HepG2 (cell line): ENCODE data around the gene KCTD15. TPM values are rescaled to one million over a fixed set of nuclear protein-coding genes. Genes with fewer than 3 reads are reported as not detected.

Experiments used
- ARNT ChIP-seq: fragments of 450-650 bp; IDR thresholded peaks from 2 replicates; pipeline ENCODE4 v1.6.1; 2017
- DPF2 ChIP-seq: sonication (generic); formaldehyde crosslinking; IDR thresholded peaks from 2 replicates; pipeline ENCODE4 v1.4.0; 2020; ENCODE audit warnings: mild to moderate bottlenecking, low read depth, missing genetic modification reagents, borderline replicate concordance
- ETV6 ChIP-seq: sonication (generic); formaldehyde crosslinking; conservative IDR thresholded peaks from 2 replicates; pipeline ENCODE4 v1.4.0; 2020; ENCODE audit warnings: missing genetic modification reagents
- FOXA1 ChIP-seq, 2 experiments: fragments of 450-650 bp in 1 of 2; sonication (generic) in 1 of 2; formaldehyde crosslinking in 1 of 2; IDR thresholded peaks; 2 replicates each; pipeline versions ENCODE4 v1.4.0 to v1.6.1; 2016 to 2020; ENCODE audit warnings: missing genetic modification reagents in 1 of 2
- KMT2B ChIP-seq: IDR thresholded peaks from 2 replicates; pipeline ENCODE4 v1.6.1; 2016; ENCODE audit warnings: missing genetic modification reagents, missing compliant biosample characterization
- MAZ ChIP-seq, 2 experiments: sonication (generic) in 1 of 2; formaldehyde crosslinking in 1 of 2; IDR thresholded peaks; 2 replicates each; pipeline versions ENCODE4 v1.5.0 to v1.6.1; 2012 to 2020; ENCODE audit warnings: low read depth in 2 of 2, mild to moderate bottlenecking in 2 of 2, borderline replicate concordance in 1 of 2, improper control_type of control experiment in 1 of 2, low read length in 1 of 2, missing genetic modification reagents in 1 of 2, moderate library complexity in 1 of 2
- MLLT10 ChIP-seq: sonication (generic); formaldehyde crosslinking; IDR thresholded peaks from 2 replicates; pipeline ENCODE4 v1.4.0; 2020; ENCODE audit warnings: missing genetic modification reagents
- MTF2 ChIP-seq: sonication (generic); formaldehyde crosslinking; IDR thresholded peaks from 2 replicates; pipeline ENCODE4 v1.5.0; 2020; ENCODE audit warnings: missing genetic modification reagents, borderline replicate concordance
- RARA ChIP-seq: IDR thresholded peaks from 2 replicates; pipeline ENCODE4 v1.6.1; 2016; ENCODE audit warnings: missing genetic modification reagents, missing compliant biosample characterization
- RFXANK ChIP-seq: IDR thresholded peaks from 2 replicates; pipeline ENCODE4 v1.6.1; 2016
- RFXAP ChIP-seq: sonication (generic); formaldehyde crosslinking; IDR thresholded peaks from 2 replicates; pipeline ENCODE4 v1.4.0; 2020; ENCODE audit warnings: missing genetic modification reagents, borderline replicate concordance
- SNAPC2 ChIP-seq: sonication (generic); formaldehyde crosslinking; IDR thresholded peaks from 2 replicates; pipeline ENCODE4 v1.8.1; 2022; ENCODE audit warnings: mild to moderate bottlenecking, missing genetic modification reagents
- SUZ12 ChIP-seq: fragments of 150-350 bp; IDR thresholded peaks from 2 replicates; pipeline ENCODE4 v1.6.1; 2014; ENCODE audit warnings: low read depth, low read length
- ZBED4 ChIP-seq: sonication (generic); formaldehyde crosslinking; IDR thresholded peaks from 2 replicates; pipeline ENCODE4 v1.4.0; 2020; ENCODE audit warnings: missing genetic modification reagents, borderline replicate concordance
- ZGPAT ChIP-seq: IDR thresholded peaks from 2 replicates; pipeline ENCODE4 v1.6.1; 2016; ENCODE audit warnings: mild to moderate bottlenecking
- ZKSCAN1 ChIP-seq: fragments of 150-350 bp; IDR thresholded peaks from 2 replicates; pipeline ENCODE4 v1.6.1; 2014; ENCODE audit warnings: low read length
- ZMAT3 ChIP-seq: sonication (generic); formaldehyde crosslinking; conservative IDR thresholded peaks from 2 replicates; pipeline ENCODE4 v1.7.0; 2021; ENCODE audit warnings: missing genetic modification reagents
- ZNF253 ChIP-seq: sonication (generic); formaldehyde crosslinking; IDR thresholded peaks from 2 replicates; pipeline ENCODE4 v1.8.0; 2022; ENCODE audit warnings: mild to moderate bottlenecking, missing genetic modification reagents, borderline replicate concordance
- ZNF713 ChIP-seq: sonication (generic); formaldehyde crosslinking; IDR thresholded peaks from 2 replicates; pipeline ENCODE4 v1.4.0; 2020; ENCODE audit warnings: mild to moderate bottlenecking, missing genetic modification reagents
- ZNF773 ChIP-seq: sonication (generic); formaldehyde crosslinking; IDR thresholded peaks from 2 replicates; pipeline ENCODE4 v1.4.0; 2020; ENCODE audit warnings: missing genetic modification reagents, borderline replicate concordance
- polyA plus RNA-seq, 8 experiments: library from polyadenylated mRNA; depleted of rRNA in 3 of 8; stranded (reverse) in 7 of 8; unstranded in 1 of 8; fragments of >200 nt; fragmentation: Illumina TruSeq in 4 of 8; extraction: Trizol in 4 of 8; gene quantifications; 2 replicates each; pipeline versions ENCODE4 v1.2.1 to v1.2.3, GENCODE V29; 2011 to 2016; ENCODE audit warnings: low read depth in 4 of 8, missing spikeins in 1 of 8, mixed read lengths in 1 of 8; ENCODE audit not compliant: insufficient read depth in 1 of 8
- total RNA-seq, 5 experiments: library from RNA; depleted of rRNA; stranded (reverse); fragments of >200 nt; fragmentation: Illumina TruSeq; extraction: Trizol; gene quantifications; 2 replicates each; pipeline ENCODE4 v1.2.3, GENCODE V29; 2016; ENCODE audit warnings: low read depth in 1 of 5
- TF ChIP-seq, protein P1 (sequence below): sonication (generic); formaldehyde crosslinking; IDR thresholded peaks from 2 replicates; pipeline ENCODE4 v1.4.0; 2020; ENCODE audit warnings: missing genetic modification reagents
- TF ChIP-seq, protein P2 (sequence below): sonication (generic); formaldehyde crosslinking; IDR thresholded peaks from 2 replicates; pipeline ENCODE4 v1.4.0; 2020; ENCODE audit warnings: missing genetic modification reagents

KCTD15 gene
- total and polyA plus RNA-seq, 2 of the 13 experiments (the other 11 are each of a cell fraction or from before 2014, with no cell fraction given) = 13.2 to 16.7 TPM

DNA sequence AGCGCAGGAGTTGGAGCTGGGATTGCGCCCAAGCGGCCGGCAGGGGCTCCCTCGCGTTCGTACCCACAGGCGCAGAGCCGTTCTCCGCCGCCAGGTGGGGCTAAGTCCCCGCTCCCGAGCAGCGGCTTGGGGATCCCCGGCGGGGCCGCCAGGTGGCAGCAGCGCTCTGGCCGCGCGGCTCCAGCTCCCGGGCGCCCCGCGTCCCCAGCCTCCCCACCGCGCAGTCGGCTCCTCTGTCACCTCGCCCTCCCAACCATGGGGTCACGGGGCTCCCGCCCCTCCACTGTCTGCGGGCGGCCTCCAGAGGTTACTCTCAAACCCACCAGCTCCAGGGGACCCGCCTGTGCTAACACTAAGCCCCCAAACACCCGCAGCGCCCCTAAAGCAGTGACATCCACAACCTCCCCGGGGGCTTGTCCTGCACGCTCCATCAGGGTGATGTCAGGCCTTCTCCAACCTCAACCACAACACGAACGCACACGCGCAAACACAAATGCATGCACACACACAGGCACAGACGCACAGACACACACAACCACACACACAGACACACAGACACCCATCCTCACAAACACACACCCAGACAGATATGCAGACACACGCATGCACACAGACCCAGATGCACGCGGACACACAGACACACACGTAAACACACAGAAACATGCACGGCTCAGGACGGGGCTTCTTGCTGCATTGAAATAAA, 18.4 kb upstream of the KCTD15 start (continued):
- TF ChIP-seq, protein P1, sequence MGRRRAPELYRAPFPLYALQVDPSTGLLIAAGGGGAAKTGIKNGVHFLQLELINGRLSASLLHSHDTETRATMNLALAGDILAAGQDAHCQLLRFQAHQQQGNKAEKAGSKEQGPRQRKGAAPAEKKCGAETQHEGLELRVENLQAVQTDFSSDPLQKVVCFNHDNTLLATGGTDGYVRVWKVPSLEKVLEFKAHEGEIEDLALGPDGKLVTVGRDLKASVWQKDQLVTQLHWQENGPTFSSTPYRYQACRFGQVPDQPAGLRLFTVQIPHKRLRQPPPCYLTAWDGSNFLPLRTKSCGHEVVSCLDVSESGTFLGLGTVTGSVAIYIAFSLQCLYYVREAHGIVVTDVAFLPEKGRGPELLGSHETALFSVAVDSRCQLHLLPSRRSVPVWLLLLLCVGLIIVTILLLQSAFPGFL (CRISPR knock-in tag) = no peak
- TF ChIP-seq ZNF773 (CRISPR knock-in tag) = no peak
- TF ChIP-seq ARNT = no peak
- no peak for TF ChIP-seq MLLT10 (CRISPR knock-in tag)
- peak; percentile 59; the same call in 1 of the 2 replicates for TF ChIP-seq MAZ (IDR thresholded peaks at IDR 0.05; ENCODE audit: borderline replicate concordance, low read depth, low read length)
- TF ChIP-seq MAZ (CRISPR knock-in tag; IDR thresholded peaks at IDR 0.05; ENCODE audit: low read depth) = peak; percentile 35; the same call in 1 of the 2 replicates
- TF ChIP-seq, protein P2, sequence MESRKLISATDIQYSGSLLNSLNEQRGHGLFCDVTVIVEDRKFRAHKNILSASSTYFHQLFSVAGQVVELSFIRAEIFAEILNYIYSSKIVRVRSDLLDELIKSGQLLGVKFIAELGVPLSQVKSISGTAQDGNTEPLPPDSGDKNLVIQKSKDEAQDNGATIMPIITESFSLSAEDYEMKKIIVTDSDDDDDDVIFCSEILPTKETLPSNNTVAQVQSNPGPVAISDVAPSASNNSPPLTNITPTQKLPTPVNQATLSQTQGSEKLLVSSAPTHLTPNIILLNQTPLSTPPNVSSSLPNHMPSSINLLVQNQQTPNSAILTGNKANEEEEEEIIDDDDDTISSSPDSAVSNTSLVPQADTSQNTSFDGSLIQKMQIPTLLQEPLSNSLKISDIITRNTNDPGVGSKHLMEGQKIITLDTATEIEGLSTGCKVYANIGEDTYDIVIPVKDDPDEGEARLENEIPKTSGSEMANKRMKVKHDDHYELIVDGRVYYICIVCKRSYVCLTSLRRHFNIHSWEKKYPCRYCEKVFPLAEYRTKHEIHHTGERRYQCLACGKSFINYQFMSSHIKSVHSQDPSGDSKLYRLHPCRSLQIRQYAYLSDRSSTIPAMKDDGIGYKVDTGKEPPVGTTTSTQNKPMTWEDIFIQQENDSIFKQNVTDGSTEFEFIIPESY (CRISPR knock-in tag) = peak; percentile 60; the same call in 1 of the 2 replicates
- TF ChIP-seq ZKSCAN1 = no peak
- no peak for TF ChIP-seq ETV6
- no peak for TF ChIP-seq KMT2B (CRISPR knock-in tag)
- TF ChIP-seq ZMAT3 (CRISPR knock-in tag) = no peak
- TF ChIP-seq DPF2 = no peak
- peak; percentile 96 for TF ChIP-seq MTF2 (CRISPR knock-in tag)
- no peak for TF ChIP-seq RARA (CRISPR knock-in tag)
- TF ChIP-seq ZNF253 (CRISPR knock-in tag) = no peak
- TF ChIP-seq ZGPAT (CRISPR knock-in tag) = peak; percentile 62; the same call in 1 of the 2 replicates
- 0 out of 2 replicates have a peak, but pooled peaks have one; percentile 48 for TF ChIP-seq RFXANK (CRISPR knock-in tag)
- TF ChIP-seq FOXA1 (IDR thresholded peaks at IDR 0.05) = no peak
- peak; percentile 23; the same call in 1 of the 2 replicates for TF ChIP-seq FOXA1 (CRISPR knock-in tag; IDR thresholded peaks at IDR 0.05)
- no peak for TF ChIP-seq RFXAP
- peak; percentile 26; the same call in 1 of the 2 replicates for TF ChIP-seq SUZ12
- TF ChIP-seq SNAPC2 (CRISPR knock-in tag) = no peak
- TF ChIP-seq ZBED4 (CRISPR knock-in tag) = peak; percentile 55; the same call in 1 of the 2 replicates
- TF ChIP-seq ZNF713 (CRISPR knock-in tag) = no peak
